Vagina (tissue), 2 donors: ENCODE data around the gene COQ8A.

Experiments
- CTCF ChIP-seq, 3 experiments: fragments of 450-650 bp in 2 of 3; fragments of 200-600 bp in 1 of 3; sonication (generic) in 1 of 3; IDR thresholded peaks; one replicate each; pipeline ENCODE4 v1.5.1; 2017 to 2019; ENCODE audit warnings: antibody characterized with exemption in 3 of 3, mild to moderate bottlenecking in 2 of 3, moderate library complexity in 2 of 3
- POLR2A ChIP-seq, 2 donors: fragments of 450-650 bp; IDR thresholded peaks; one replicate each; pipeline ENCODE4 v1.6.1; 2017; ENCODE audit warnings: antibody characterized with exemption in 2 of 2, mild to moderate bottlenecking in 2 of 2, moderate library complexity in 2 of 2
- POLR2AphosphoS5 ChIP-seq, 2 donors: sonication (generic); formaldehyde crosslinking; IDR thresholded peaks; one replicate each; pipeline ENCODE4 v1.9.0; 2017; ENCODE audit warnings: antibody characterized with exemption in 2 of 2, mild to moderate bottlenecking in 2 of 2, low read depth in 1 of 2; ENCODE audit not compliant: insufficient read depth in 1 of 2

- no peak for TF ChIP-seq CTCF (IDR thresholded peaks at IDR 0.05)
- TF ChIP-seq POLR2A (IDR thresholded peaks at IDR 0.05), result no peak
- TF ChIP-seq POLR2AphosphoS5 (IDR thresholded peaks at IDR 0.05; ENCODE audit: insufficient read depth in 1 of 2, low read depth in 1 of 2), result no peak
Observed at GRCh38 chr1:226962421-226963391, 22.6 kb downstream of the COQ8A start.
